ELF-1 (cell line): ENCODE measurements around the gene SLC19A3.
"Not testable (repeated sequence)": the region's sequence is repeated elsewhere in the genome, so short reads cannot be mapped to it uniquely, and the experiment has no call there.

ENCODE experiments used
- DNase-seq: peaks from one replicate; pipeline ENCODE4 v3.0.0-alpha.2; 2016; ENCODE audit warnings: low read depth, low spot score

SLC19A3 gene

GRCh38 chr2:227703280-227703732 is 14.5 kb downstream of the SLC19A3 start:
- DNase-seq: peak; percentile 89

GRCh38 chr2:227701556-227701955 is 16.3 kb downstream of the SLC19A3 start:
- no peak for DNase-seq

GRCh38 chr2:227696990-227697679 is 20.7 kb downstream of the SLC19A3 start:
- no peak for DNase-seq

GRCh38 chr2:227687189-227687588 is 30.6 kb downstream of the SLC19A3 start:
- DNase-seq: no peak

GRCh38 chr2:227684258-227684657 is 33.6 kb downstream of the SLC19A3 start:
- DNase-seq: no peak

- no peak for DNase-seq
Observed at GRCh38 chr2:227677928-227678327, 39.9 kb downstream of the SLC19A3 start.

GRCh38 chr2:227674485-227674884 is 43.3 kb downstream of the SLC19A3 start:
- no peak for DNase-seq

GRCh38 chr2:227673620-227674019 is 44.2 kb downstream of the SLC19A3 start:
- not testable (repeated sequence) for DNase-seq

- no peak for DNase-seq
Observed at GRCh38 chr2:227671170-227671905, 46.5 kb downstream of the SLC19A3 start.

- not testable (repeated sequence) for DNase-seq
Observed at GRCh38 chr2:227666631-227667170, 51.1 kb downstream of the SLC19A3 start, which contains the start of gene SCYGR5. SCYGR5 (plus strand) TSS chr2:227666804; CDS start chr2:227666804, 0 bp downstream.

- DNase-seq: no peak
Observed at GRCh38 chr2:227665189-227665940, 52.5 kb downstream of the SLC19A3 start.

- no peak for DNase-seq
Observed at GRCh38 chr2:227661827-227662226, 56.0 kb downstream of the SLC19A3 start.

GRCh38 chr2:227661025-227661649 is 56.7 kb downstream of the SLC19A3 start:
- DNase-seq: peak; percentile 39

- DNase-seq: no peak
Observed at GRCh38 chr2:227657199-227657845, 60.5 kb downstream of the SLC19A3 start.

- no peak for DNase-seq
Observed at GRCh38 chr2:227655454-227655853, 62.4 kb downstream of the SLC19A3 start.

GRCh38 chr2:227654426-227654825 is 63.4 kb downstream of the SLC19A3 start:
- no peak for DNase-seq

- no peak for DNase-seq
Observed at GRCh38 chr2:227653419-227653818, 64.4 kb downstream of the SLC19A3 start.

GRCh38 chr2:227643990-227644551 is 73.8 kb downstream of the SLC19A3 start:
- DNase-seq: peak; percentile 54

- peak; percentile 47 for DNase-seq
Observed at GRCh38 chr2:227642656-227643055, 75.2 kb downstream of the SLC19A3 start.

GRCh38 chr2:227634201-227634600 is 83.6 kb downstream of the SLC19A3 start:
- no peak for DNase-seq
